Peyer's patch (tissue), 4 donors: ENCODE measurements around the gene C1orf226.

ENCODE experiments used
- POLR2A ChIP-seq, 2 donors: fragments of 450-650 bp; IDR thresholded peaks; one replicate each; pipeline ENCODE4 v1.5.1; 2017; ENCODE audit warnings: antibody characterized with exemption in 2 of 2, mild to moderate bottlenecking in 2 of 2, moderate library complexity in 2 of 2
- TF ChIP-seq, protein P1 (sequence below), 6 experiments: fragments of 450-650 bp in 4 of 6; fragments of 200-600 bp in 2 of 6; sonication (generic) in 1 of 6; IDR thresholded peaks; one replicate each; pipeline ENCODE4 v1.5.1; 2017 to 2019; ENCODE audit warnings: antibody characterized with exemption in 6 of 6, mild to moderate bottlenecking in 3 of 6, moderate library complexity in 1 of 6

DNA sequence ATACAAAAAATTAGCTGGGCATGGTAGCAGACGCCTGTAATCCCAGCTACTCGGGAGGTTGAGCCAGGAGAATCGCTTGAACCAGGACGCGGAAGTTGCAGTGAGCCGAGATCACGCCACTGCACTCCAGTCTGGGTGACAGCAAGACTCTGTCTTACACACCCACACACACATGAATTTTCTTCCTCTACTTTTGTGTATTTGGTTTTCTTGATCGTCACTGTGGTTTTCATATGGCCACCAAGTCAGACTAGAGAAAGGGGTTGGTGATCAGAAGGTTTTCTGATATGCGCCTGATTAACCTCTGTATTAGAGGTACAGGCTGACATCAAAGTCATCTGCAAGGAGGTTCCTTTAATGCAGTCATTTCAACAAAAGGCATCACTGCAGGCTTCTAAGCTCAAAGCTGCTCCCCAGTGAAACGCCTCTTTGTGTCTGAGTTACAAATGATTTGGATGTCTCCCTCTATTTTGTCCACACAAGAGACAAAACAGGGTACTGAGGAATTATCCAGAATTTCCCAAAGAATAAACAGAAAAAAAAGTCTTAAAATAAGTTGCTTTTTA lies 19.3 kb downstream of the C1orf226 start:
- no peak for TF ChIP-seq POLR2A (IDR thresholded peaks at IDR 0.05)
- TF ChIP-seq, protein P1, sequence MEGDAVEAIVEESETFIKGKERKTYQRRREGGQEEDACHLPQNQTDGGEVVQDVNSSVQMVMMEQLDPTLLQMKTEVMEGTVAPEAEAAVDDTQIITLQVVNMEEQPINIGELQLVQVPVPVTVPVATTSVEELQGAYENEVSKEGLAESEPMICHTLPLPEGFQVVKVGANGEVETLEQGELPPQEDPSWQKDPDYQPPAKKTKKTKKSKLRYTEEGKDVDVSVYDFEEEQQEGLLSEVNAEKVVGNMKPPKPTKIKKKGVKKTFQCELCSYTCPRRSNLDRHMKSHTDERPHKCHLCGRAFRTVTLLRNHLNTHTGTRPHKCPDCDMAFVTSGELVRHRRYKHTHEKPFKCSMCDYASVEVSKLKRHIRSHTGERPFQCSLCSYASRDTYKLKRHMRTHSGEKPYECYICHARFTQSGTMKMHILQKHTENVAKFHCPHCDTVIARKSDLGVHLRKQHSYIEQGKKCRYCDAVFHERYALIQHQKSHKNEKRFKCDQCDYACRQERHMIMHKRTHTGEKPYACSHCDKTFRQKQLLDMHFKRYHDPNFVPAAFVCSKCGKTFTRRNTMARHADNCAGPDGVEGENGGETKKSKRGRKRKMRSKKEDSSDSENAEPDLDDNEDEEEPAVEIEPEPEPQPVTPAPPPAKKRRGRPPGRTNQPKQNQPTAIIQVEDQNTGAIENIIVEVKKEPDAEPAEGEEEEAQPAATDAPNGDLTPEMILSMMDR (IDR thresholded peaks at IDR 0.05), result no peak
